SKM-1 treated with dmso at 0.1 percent for 144 hours (cell line): ENCODE data around the gene ZNF48.
A peak's percentile ranks its signal among the peaks of the same experiment; 100 is the strongest.

Experiments used
- DNase-seq: peaks from one replicate; lab custom pipeline; 2025; ENCODE audit not compliant: unreplicated experiment; lab: John Stamatoyannopoulos, UW

ZNF48 gene

GRCh38 chr16:30395155-30395991 lies at the start of gene ZNF48:
TSS of gene ZNF48 (plus strand) at chr16:30395420. CDS start at chr16:30395795, 375 bp downstream.
- DNase-seq: peak; percentile 62

GRCh38 chr16:30346286-30346685 lies 48.9 kb upstream of the ZNF48 start:
- DNase-seq: no peak

- no peak for DNase-seq
Observed at GRCh38 chr16:30348113-30348512, 47.1 kb upstream of the ZNF48 start.

- no peak for DNase-seq
Observed at GRCh38 chr16:30348929-30349328, 46.3 kb upstream of the ZNF48 start.

GRCh38 chr16:30349675-30350074 lies 45.5 kb upstream of the ZNF48 start:
- DNase-seq: no peak

- no peak for DNase-seq
Observed at GRCh38 chr16:30350134-30350871, 44.9 kb upstream of the ZNF48 start.

- DNase-seq: no peak
Observed at GRCh38 chr16:30351001-30351441, 44.2 kb upstream of the ZNF48 start.

- DNase-seq: no peak
Observed at GRCh38 chr16:30351586-30352419, 43.4 kb upstream of the ZNF48 start.

- no peak for DNase-seq
Observed at GRCh38 chr16:30352488-30353401, 42.5 kb upstream of the ZNF48 start.

- no peak for DNase-seq
Observed at GRCh38 chr16:30353438-30354129, 41.6 kb upstream of the ZNF48 start.

GRCh38 chr16:30354423-30355143 lies 40.6 kb upstream of the ZNF48 start:
- no peak for DNase-seq

- peak; percentile 98 for DNase-seq
Observed at GRCh38 chr16:30355144-30355953, 39.9 kb upstream of the ZNF48 start, which contains the start of gene CD2BP2. TSS of gene CD2BP2 (minus strand) at chr16:30355308. CDS start at chr16:30354681, 627 bp downstream.

- DNase-seq: no peak
Observed at GRCh38 chr16:30355954-30356308, 39.3 kb upstream of the ZNF48 start.

- DNase-seq: no peak
Observed at GRCh38 chr16:30356401-30357084, 38.7 kb upstream of the ZNF48 start.

- DNase-seq: no peak
Observed at GRCh38 chr16:30357085-30357714, 38.0 kb upstream of the ZNF48 start.

- DNase-seq: no peak
Observed at GRCh38 chr16:30357715-30358576, 37.3 kb upstream of the ZNF48 start.
